ENCODE measurements around the gene KANSL3.
"Not testable (repeated sequence)": the region's sequence is repeated elsewhere in the genome, so short reads cannot be mapped to it uniquely, and the experiment has no call there.

KANSL3 gene

GRCh38 chr2:96565111-96565510 lies 73.0 kb downstream of the KANSL3 start:
- no peak overlapping the region for H3K27ac ChIP-seq
- TF ChIP-seq, protein P1, sequence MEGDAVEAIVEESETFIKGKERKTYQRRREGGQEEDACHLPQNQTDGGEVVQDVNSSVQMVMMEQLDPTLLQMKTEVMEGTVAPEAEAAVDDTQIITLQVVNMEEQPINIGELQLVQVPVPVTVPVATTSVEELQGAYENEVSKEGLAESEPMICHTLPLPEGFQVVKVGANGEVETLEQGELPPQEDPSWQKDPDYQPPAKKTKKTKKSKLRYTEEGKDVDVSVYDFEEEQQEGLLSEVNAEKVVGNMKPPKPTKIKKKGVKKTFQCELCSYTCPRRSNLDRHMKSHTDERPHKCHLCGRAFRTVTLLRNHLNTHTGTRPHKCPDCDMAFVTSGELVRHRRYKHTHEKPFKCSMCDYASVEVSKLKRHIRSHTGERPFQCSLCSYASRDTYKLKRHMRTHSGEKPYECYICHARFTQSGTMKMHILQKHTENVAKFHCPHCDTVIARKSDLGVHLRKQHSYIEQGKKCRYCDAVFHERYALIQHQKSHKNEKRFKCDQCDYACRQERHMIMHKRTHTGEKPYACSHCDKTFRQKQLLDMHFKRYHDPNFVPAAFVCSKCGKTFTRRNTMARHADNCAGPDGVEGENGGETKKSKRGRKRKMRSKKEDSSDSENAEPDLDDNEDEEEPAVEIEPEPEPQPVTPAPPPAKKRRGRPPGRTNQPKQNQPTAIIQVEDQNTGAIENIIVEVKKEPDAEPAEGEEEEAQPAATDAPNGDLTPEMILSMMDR (conservative IDR thresholded peaks at IDR 0.05), result no peak

GRCh38 chr2:96564563-96564962 lies 73.5 kb downstream of the KANSL3 start:
- H3K27ac ChIP-seq, result no peak overlapping the region
- TF ChIP-seq, protein P1 (conservative IDR thresholded peaks at IDR 0.05), result no peak

- TF ChIP-seq, protein P1 (conservative IDR thresholded peaks at IDR 0.05), result no peak
Observed at GRCh38 chr2:96564026-96564425, 74.1 kb downstream of the KANSL3 start.

DNA sequence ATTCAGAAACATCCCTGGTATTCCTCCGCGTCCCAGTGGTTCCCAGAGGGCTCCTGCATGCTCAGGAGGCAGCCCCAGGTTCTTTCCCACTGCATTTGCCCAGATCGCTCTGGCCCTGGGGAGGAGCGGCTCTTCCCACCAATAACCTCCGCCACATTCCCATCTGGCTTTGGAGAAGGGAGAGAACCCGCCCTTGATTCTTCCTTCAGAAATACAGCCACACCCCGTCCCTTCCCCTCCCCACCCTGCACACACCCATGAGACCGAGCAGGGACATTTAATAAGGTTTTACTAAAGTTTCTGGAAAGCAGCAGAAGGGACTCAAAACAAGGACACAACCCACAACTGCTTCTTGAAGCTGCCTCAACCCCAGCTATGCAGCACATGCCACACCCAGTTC lies 79.6 kb downstream of the KANSL3 start:
- TF ChIP-seq, protein P1 (conservative IDR thresholded peaks at IDR 0.05), result no peak
- no peak overlapping the region for H3K27ac ChIP-seq

More at GRCh38 chr2:96564026-96564425, 74.1 kb downstream of the KANSL3 start:
- no peak overlapping the region for H3K27ac ChIP-seq

DNA sequence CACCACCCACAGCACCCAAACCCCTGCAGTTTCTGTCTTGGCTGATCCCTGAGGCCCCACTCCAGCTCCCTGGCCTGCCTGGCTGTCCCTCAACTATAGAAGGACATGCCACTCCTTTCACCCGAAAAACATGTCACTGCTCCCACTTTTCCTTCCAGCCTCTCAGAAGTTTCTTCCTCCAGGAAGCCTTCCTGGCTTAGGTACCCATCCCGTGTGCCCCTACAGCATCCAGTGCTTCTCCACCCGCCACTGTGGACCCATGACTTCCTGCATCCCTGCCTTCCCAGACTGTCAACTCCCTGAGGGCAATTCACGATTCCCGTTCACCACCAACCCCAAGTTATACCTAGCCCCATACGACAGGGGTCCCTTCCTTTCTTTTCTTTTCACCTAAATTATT lies 80.1 kb downstream of the KANSL3 start:
- TF ChIP-seq, protein P1 (conservative IDR thresholded peaks at IDR 0.05), result no peak
- H3K27ac ChIP-seq, result no peak overlapping the region

DNA sequence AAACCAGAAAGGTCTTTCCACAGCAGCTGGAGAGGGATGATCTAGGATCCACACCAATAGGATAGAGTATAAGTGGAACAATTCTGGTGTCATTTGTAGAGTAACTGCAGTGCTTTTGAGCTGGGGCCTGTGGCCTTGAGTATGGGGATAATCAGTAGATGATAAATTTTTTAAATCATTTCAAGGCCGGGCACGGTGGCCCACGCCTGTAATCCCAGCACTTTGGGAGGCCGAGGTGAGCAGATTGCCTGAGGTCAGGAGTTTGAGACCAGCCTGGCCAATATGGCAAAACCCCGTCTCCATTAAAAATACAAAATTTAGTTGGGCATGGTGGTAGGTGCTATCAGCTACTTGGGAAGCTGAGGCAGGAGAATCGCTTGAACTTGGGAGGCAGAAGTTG lies 80.7 kb downstream of the KANSL3 start:
- H3K27ac ChIP-seq, result not testable (repeated sequence)

GRCh38 chr2:96556441-96557330 lies 81.4 kb downstream of the KANSL3 start:
- no peak overlapping the region for H3K27ac ChIP-seq
- TF ChIP-seq, protein P1 (conservative IDR thresholded peaks at IDR 0.05), result no peak

- TF ChIP-seq, protein P1 (conservative IDR thresholded peaks at IDR 0.05), result no peak
- H3K27ac ChIP-seq, result no peak overlapping the region
Observed at GRCh38 chr2:96555146-96555610, 82.9 kb downstream of the KANSL3 start.
